ENCODE data around the gene TM4SF4.

The TM4SF4 gene

GRCh38 chr3:149502438-149502837, 27.9 kb downstream of the TM4SF4 start:
- Histone ChIP-seq H3K9me3 (ENCODE audit: control insufficient read depth in 1 of 2, low read length in 2 of 2) (no peaks in the 10 kb centered on the region), H3K4me3 (ENCODE audit: low read depth in 1 of 2, low read length in 2 of 2) (no peak overlapping the region), H3K27ac (ENCODE audit: low read length) (no peak overlapping the region), H3K36me3 (ENCODE audit: control insufficient read depth in 1 of 2, insufficient read depth in 2 of 2, low read length in 2 of 2) (no peaks in the 10 kb centered on the region), H3K4me1 (ENCODE audit: control insufficient read depth in 1 of 2, insufficient read depth in 2 of 2, low read length in 2 of 2) (no peaks in the 10 kb centered on the region), H3K27me3 (ENCODE audit: low read depth, low read length) (no peaks in the 10 kb centered on the region)

- H3K4me1 ChIP-seq (ENCODE audit: control insufficient read depth in 1 of 2, insufficient read depth in 2 of 2, low read length in 2 of 2), result no peaks in the 10 kb centered on the region
These were observed 32.0 kb downstream of the TM4SF4 start for GRCh38 chr3:149506540-149506939.

DNA sequence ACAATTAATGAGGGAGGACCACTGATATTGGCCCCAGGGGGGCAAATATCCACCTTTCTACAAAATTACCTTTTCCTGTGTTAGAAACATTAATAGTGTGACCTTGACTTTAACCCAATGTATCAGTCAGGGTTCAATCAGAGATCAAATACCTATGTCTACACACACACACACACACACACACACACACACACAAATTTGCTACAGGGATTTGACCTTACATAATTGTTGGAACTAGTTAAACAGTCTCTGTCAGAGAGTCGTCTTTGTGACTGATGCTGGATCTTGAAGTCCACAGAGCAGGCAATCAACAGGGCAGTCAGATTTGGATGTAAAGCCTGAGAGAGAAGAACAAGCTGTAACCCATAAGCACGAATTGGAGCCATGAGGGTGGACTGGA, 32.5 kb downstream of the TM4SF4 start:
- Histone ChIP-seq H3K4me1 (ENCODE audit: control insufficient read depth in 1 of 2, insufficient read depth in 2 of 2, low read length in 2 of 2) (no peaks in the 10 kb centered on the region), H3K9me3 (ENCODE audit: control insufficient read depth in 1 of 2, low read length in 2 of 2) (no peaks in the 10 kb centered on the region), H3K4me3 (ENCODE audit: low read depth in 1 of 2, low read length in 2 of 2) (no peak overlapping the region), H3K27me3 (ENCODE audit: low read depth, low read length) (no peaks in the 10 kb centered on the region), H3K27ac (ENCODE audit: low read length) (no peak overlapping the region), H3K36me3 (ENCODE audit: control insufficient read depth in 1 of 2, insufficient read depth in 2 of 2, low read length in 2 of 2) (no peaks in the 10 kb centered on the region)

More at GRCh38 chr3:149506540-149506939, 32.0 kb downstream of the TM4SF4 start:
- no peak overlapping the region for H3K4me3 ChIP-seq (ENCODE audit: low read depth in 1 of 2, low read length in 2 of 2)
- no peaks in the 10 kb centered on the region for H3K27me3 ChIP-seq (ENCODE audit: low read depth, low read length)
- H3K27ac ChIP-seq (ENCODE audit: low read length), result no peak overlapping the region
- H3K9me3 ChIP-seq (ENCODE audit: control insufficient read depth in 1 of 2, low read length in 2 of 2), result no peaks in the 10 kb centered on the region
- no peaks in the 10 kb centered on the region for H3K36me3 ChIP-seq (ENCODE audit: control insufficient read depth in 1 of 2, insufficient read depth in 2 of 2, low read length in 2 of 2)

DNA sequence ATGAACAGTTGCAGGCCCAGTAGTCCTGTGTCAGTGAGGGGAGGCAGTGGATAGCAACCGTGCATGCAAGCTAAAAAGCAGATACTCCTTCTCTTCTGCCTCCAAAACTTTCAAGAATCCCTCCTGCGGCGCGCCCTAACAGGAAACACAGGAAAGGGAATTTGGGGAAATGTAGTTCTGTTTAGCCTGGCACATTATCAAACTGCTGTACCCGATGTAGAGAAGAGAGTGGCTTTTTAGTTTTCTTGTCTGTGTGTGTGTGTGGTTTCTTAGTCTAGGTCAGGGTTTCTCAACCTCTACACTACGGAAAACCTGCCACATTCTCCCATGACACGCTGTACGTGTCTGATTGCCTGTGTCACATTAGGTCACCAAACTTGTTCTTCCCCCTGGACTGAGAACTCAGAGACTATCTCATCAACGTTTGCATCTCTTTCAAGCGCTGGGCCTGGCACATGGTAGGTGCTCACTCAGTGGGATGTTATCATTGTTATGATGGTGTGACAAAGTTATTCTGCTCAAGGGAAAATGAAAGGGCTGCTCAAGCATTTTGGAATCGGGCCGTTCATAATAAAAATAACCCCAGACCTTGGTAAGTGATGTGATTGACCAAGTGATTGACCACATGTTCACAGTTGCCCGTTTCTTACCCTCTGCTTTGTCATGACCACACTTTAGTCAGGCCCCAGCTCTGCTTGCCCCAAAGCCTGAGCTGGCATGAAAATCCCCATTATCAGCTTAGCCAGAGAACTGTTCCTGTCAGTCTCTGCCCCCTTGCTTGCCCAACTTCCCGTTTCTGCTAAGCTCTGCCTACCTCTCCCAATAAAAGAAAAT, 33.2 kb downstream of the TM4SF4 start:
- no peaks in the 10 kb centered on the region for H3K27me3 ChIP-seq (ENCODE audit: low read depth, low read length)
- H3K4me1 ChIP-seq (ENCODE audit: control insufficient read depth in 1 of 2, insufficient read depth in 2 of 2, low read length in 2 of 2), result peaks cover 0 to 4% of the 10 kb centered on the region in 2 donors
- no peak overlapping the region for H3K27ac ChIP-seq (ENCODE audit: low read length)
- H3K9me3 ChIP-seq (ENCODE audit: control insufficient read depth in 1 of 2, low read length in 2 of 2), result no peaks in the 10 kb centered on the region
- H3K4me3 ChIP-seq (ENCODE audit: low read depth in 1 of 2, low read length in 2 of 2), result no peak overlapping the region
- H3K36me3 ChIP-seq (ENCODE audit: control insufficient read depth in 1 of 2, insufficient read depth in 2 of 2, low read length in 2 of 2), result no peaks in the 10 kb centered on the region

DNA sequence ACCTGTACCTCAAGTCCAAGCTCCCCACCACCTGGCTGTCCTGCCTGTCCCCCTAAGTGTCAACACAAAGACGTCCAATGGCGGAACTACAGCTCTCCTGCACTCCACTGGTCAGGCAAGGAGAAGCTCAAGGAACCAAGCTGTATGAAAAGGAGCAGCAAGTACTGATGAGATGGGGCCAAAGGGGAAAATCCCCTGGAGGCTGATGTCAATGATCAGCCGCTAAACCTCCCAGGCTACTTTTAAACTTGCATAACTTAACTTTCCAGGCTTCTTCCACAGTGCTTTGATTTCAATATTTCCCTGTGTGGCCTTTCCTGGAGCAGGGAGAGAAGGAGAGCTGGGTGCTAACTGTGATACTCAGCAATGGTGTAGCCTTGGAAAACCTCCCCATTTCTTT, 35.0 kb downstream of the TM4SF4 start:
- H3K36me3 ChIP-seq (ENCODE audit: control insufficient read depth in 1 of 2, insufficient read depth in 2 of 2, low read length in 2 of 2), result no peaks in the 10 kb centered on the region
- no peak overlapping the region for H3K27ac ChIP-seq (ENCODE audit: low read length)
- no peak overlapping the region for H3K4me3 ChIP-seq (ENCODE audit: low read depth in 1 of 2, low read length in 2 of 2)
- H3K27me3 ChIP-seq (ENCODE audit: low read depth, low read length), result no peaks in the 10 kb centered on the region
- H3K9me3 ChIP-seq (ENCODE audit: control insufficient read depth in 1 of 2, low read length in 2 of 2), result no peaks in the 10 kb centered on the region
- H3K4me1 ChIP-seq (ENCODE audit: control insufficient read depth in 1 of 2, insufficient read depth in 2 of 2, low read length in 2 of 2), result peaks cover 0 to 4% of the 10 kb centered on the region in 2 donors

- H3K36me3 ChIP-seq (ENCODE audit: control insufficient read depth in 1 of 2, insufficient read depth in 2 of 2, low read length in 2 of 2), result no peaks in the 10 kb centered on the region
- peaks cover 0 to 4% of the 10 kb centered on the region in 2 donors for H3K4me1 ChIP-seq (ENCODE audit: control insufficient read depth in 1 of 2, insufficient read depth in 2 of 2, low read length in 2 of 2)
- no peaks in the 10 kb centered on the region for H3K27me3 ChIP-seq (ENCODE audit: low read depth, low read length)
- H3K4me3 ChIP-seq (ENCODE audit: low read depth in 1 of 2, low read length in 2 of 2), result no peak overlapping the region
- no peaks in the 10 kb centered on the region for H3K9me3 ChIP-seq (ENCODE audit: control insufficient read depth in 1 of 2, low read length in 2 of 2)
- H3K27ac ChIP-seq (ENCODE audit: low read length), result no peak overlapping the region
These were observed 36.0 kb downstream of the TM4SF4 start for GRCh38 chr3:149510480-149510879.

GRCh38 chr3:149511040-149511626, 36.6 kb downstream of the TM4SF4 start:
- Histone ChIP-seq H3K36me3 (ENCODE audit: control insufficient read depth in 1 of 2, insufficient read depth in 2 of 2, low read length in 2 of 2) (no peaks in the 10 kb centered on the region), H3K9me3 (ENCODE audit: control insufficient read depth in 1 of 2, low read length in 2 of 2) (no peaks in the 10 kb centered on the region), H3K4me1 (ENCODE audit: control insufficient read depth in 1 of 2, insufficient read depth in 2 of 2, low read length in 2 of 2) (peaks cover 0 to 4% of the 10 kb centered on the region in 2 donors), H3K27ac (ENCODE audit: low read length) (no peak overlapping the region), H3K27me3 (ENCODE audit: low read depth, low read length) (no peaks in the 10 kb centered on the region), H3K4me3 (ENCODE audit: low read depth in 1 of 2, low read length in 2 of 2) (no peak overlapping the region)

GRCh38 chr3:149512073-149512782, 37.7 kb downstream of the TM4SF4 start:
- Histone ChIP-seq H3K9me3 (ENCODE audit: control insufficient read depth in 1 of 2, low read length in 2 of 2) (no peaks in the 10 kb centered on the region), H3K27ac (ENCODE audit: low read length) (no peak overlapping the region), H3K4me1 (ENCODE audit: control insufficient read depth in 1 of 2, insufficient read depth in 2 of 2, low read length in 2 of 2) (peaks cover 0 to 4% of the 10 kb centered on the region in 2 donors), H3K4me3 (ENCODE audit: low read depth in 1 of 2, low read length in 2 of 2) (no peak overlapping the region), H3K36me3 (ENCODE audit: control insufficient read depth in 1 of 2, insufficient read depth in 2 of 2, low read length in 2 of 2) (no peaks in the 10 kb centered on the region), H3K27me3 (ENCODE audit: low read depth, low read length) (no peaks in the 10 kb centered on the region)

DNA sequence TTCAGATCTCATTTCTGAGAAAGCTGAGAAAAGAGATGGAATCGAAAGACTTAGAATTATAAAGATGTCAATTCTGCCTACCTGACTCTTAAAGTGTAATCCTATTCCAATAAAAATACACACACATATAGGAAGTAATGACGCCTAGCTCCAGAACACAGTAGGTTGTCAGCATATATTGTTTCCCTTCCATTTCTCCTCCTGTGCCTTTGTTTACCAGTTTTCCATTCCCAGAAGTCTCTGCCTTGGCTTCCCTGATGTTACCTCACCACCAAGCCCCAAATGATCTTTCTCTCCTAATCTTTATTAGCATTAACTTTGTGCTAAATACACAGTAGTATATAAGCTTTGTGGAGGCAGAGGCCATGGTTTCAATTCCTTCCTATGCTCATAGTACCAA, 40.0 kb downstream of the TM4SF4 start:
- peaks cover 3 to 8% of the 10 kb centered on the region in 2 donors for H3K36me3 ChIP-seq (ENCODE audit: control insufficient read depth in 1 of 2, insufficient read depth in 2 of 2, low read length in 2 of 2)
- peaks cover 0 to 4% of the 10 kb centered on the region in 2 donors for H3K4me1 ChIP-seq (ENCODE audit: control insufficient read depth in 1 of 2, insufficient read depth in 2 of 2, low read length in 2 of 2)
- H3K27me3 ChIP-seq (ENCODE audit: low read depth, low read length), result no peaks in the 10 kb centered on the region
- no peaks in the 10 kb centered on the region for H3K9me3 ChIP-seq (ENCODE audit: control insufficient read depth in 1 of 2, low read length in 2 of 2)
- no peak overlapping the region for H3K4me3 ChIP-seq (ENCODE audit: low read depth in 1 of 2, low read length in 2 of 2)
- no peak overlapping the region for H3K27ac ChIP-seq (ENCODE audit: low read length)

DNA sequence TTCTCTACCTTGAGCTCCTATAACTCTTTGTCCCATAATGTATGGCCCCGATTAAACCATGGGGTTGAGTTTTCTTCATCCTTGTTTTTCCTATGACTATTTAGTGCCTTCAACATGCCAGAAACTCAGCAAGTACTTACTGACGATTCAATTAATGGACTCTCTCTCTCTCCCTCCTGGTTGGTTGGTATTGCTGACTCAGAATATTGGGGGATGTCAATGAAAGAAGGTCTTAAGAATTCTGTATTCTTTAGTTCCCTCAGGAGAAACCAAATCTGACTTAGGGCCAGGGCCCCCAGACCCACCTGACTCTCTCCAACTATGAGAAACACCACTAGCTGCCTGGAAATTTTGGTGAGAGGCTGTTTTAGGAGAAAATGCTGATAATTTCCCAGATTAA, 40.8 kb downstream of the TM4SF4 start:
- Histone ChIP-seq H3K27me3 (ENCODE audit: low read depth, low read length) (no peaks in the 10 kb centered on the region), H3K27ac (ENCODE audit: low read length) (no peak overlapping the region), H3K9me3 (ENCODE audit: control insufficient read depth in 1 of 2, low read length in 2 of 2) (no peaks in the 10 kb centered on the region), H3K4me3 (ENCODE audit: low read depth in 1 of 2, low read length in 2 of 2) (no peak overlapping the region), H3K4me1 (ENCODE audit: control insufficient read depth in 1 of 2, insufficient read depth in 2 of 2, low read length in 2 of 2) (peaks cover 0 to 4% of the 10 kb centered on the region in 2 donors), H3K36me3 (ENCODE audit: control insufficient read depth in 1 of 2, insufficient read depth in 2 of 2, low read length in 2 of 2) (peaks cover 7 to 12% of the 10 kb centered on the region in 2 donors)

- no peaks in the 10 kb centered on the region for H3K9me3 ChIP-seq (ENCODE audit: control insufficient read depth in 1 of 2, low read length in 2 of 2)
- peaks cover 13 to 27% of the 10 kb centered on the region in 2 donors for H3K36me3 ChIP-seq (ENCODE audit: control insufficient read depth in 1 of 2, insufficient read depth in 2 of 2, low read length in 2 of 2)
- H3K4me3 ChIP-seq (ENCODE audit: low read depth in 1 of 2, low read length in 2 of 2), result no peak overlapping the region
- no peaks in the 10 kb centered on the region for H3K27me3 ChIP-seq (ENCODE audit: low read depth, low read length)
- peaks cover 0 to 4% of the 10 kb centered on the region in 2 donors for H3K4me1 ChIP-seq (ENCODE audit: control insufficient read depth in 1 of 2, insufficient read depth in 2 of 2, low read length in 2 of 2)
- no peak overlapping the region for H3K27ac ChIP-seq (ENCODE audit: low read length)
These were observed 42.4 kb downstream of the TM4SF4 start for GRCh38 chr3:149516920-149517319.
